Neutrophil (primary cell): ENCODE data around the gene EMP3.
"Not testable (repeated sequence)": the region's sequence is repeated elsewhere in the genome, so short reads cannot be mapped to it uniquely, and the experiment has no call there.

Source experiments
- H3K27ac ChIP-seq: fragments of 200-600 bp; sonication (generic); 2 replicates; pipeline ENCODE4 v1.5.1; 2016; ENCODE audit warnings: mild to moderate bottlenecking, moderate library complexity
- H3K27me3 ChIP-seq: fragments of 200-600 bp; sonication (generic); 2 replicates; pipeline ENCODE4 v1.6.0; 2016; ENCODE audit warnings: mild to moderate bottlenecking
- H3K36me3 ChIP-seq: fragments of 200-600 bp; sonication (generic); 2 replicates; pipeline ENCODE4 v1.5.1; 2017
- H3K4me1 ChIP-seq, 2 experiments: fragments of 200-600 bp in 1 of 2; sonication (generic) in 1 of 2; 1 replicate in 1 of 2; 2 replicates in 1 of 2; pipeline versions ENCODE4 v1.5.1 to v1.6.1; 2013 to 2016; ENCODE audit warnings: low read depth in 1 of 2, low read length in 1 of 2, mild to moderate bottlenecking in 1 of 2, moderate library complexity in 1 of 2; ENCODE audit not compliant: control insufficient read depth in 1 of 2, insufficient read depth in 1 of 2
- H3K4me3 ChIP-seq, 2 experiments: fragments of 200-600 bp in 1 of 2; sonication (generic) in 1 of 2; 1 replicate in 1 of 2; 2 replicates in 1 of 2; pipeline ENCODE4 v1.5.1; 2013 to 2016; ENCODE audit warnings: low read depth in 1 of 2, low read length in 1 of 2, mild to moderate bottlenecking in 1 of 2, moderate library complexity in 1 of 2
- H3K9me3 ChIP-seq: fragments of 200-600 bp; sonication (generic); 2 replicates; pipeline ENCODE4 v1.5.1; 2016
- CTCF ChIP-seq: fragments of 200-600 bp; sonication (generic); IDR thresholded peaks from 2 replicates; pipeline ENCODE4 v1.5.1; 2016; ENCODE audit warnings: antibody characterized with exemption

EMP3 gene

GRCh38 chr19:48367855-48368254 lies 42.5 kb downstream of the EMP3 start:
- no peak overlapping the region for H3K4me3 ChIP-seq

GRCh38 chr19:48368936-48369335 lies 43.6 kb downstream of the EMP3 start:
- Histone ChIP-seq H3K9me3 (no peaks in the 10 kb centered on the region), H3K4me3 (no peak overlapping the region), H3K27ac (no peak overlapping the region), H3K36me3 (no peaks in the 10 kb centered on the region), H3K4me1 (peaks cover 6 to 7% of the 10 kb centered on the region in 2 experiments), H3K27me3 (no peaks in the 10 kb centered on the region)
- no peak for TF ChIP-seq CTCF

More at GRCh38 chr19:48367855-48368254, 42.5 kb downstream of the EMP3 start:
- Histone ChIP-seq H3K4me1 (peaks cover 16 to 17% of the 10 kb centered on the region in 2 experiments), H3K27ac (no peak overlapping the region), H3K27me3 (no peaks in the 10 kb centered on the region), H3K9me3 (no peaks in the 10 kb centered on the region), H3K36me3 (no peaks in the 10 kb centered on the region)
- TF ChIP-seq CTCF, result no peak

- Histone ChIP-seq H3K4me1 (no peaks in the 10 kb centered on the region), H3K27me3 (no peaks in the 10 kb centered on the region), H3K36me3 (no peaks in the 10 kb centered on the region), H3K9me3 (no peaks in the 10 kb centered on the region), H3K27ac (no peak overlapping the region), H3K4me3 (no peak overlapping the region)
- TF ChIP-seq CTCF, result no peak
These were observed 45.6 kb downstream of the EMP3 start for GRCh38 chr19:48370955-48371354.

- Histone ChIP-seq H3K36me3 (no peaks in the 10 kb centered on the region), H3K27me3 (no peaks in the 10 kb centered on the region), H3K4me3 (no peak overlapping the region), H3K4me1 (no peaks in the 10 kb centered on the region), H3K27ac (no peak overlapping the region), H3K9me3 (no peaks in the 10 kb centered on the region)
- no peak for TF ChIP-seq CTCF
These were observed 46.0 kb downstream of the EMP3 start for GRCh38 chr19:48371367-48371766.

GRCh38 chr19:48371771-48372170 lies 46.4 kb downstream of the EMP3 start:
- not testable (repeated sequence) for H3K27ac ChIP-seq

GRCh38 chr19:48372904-48373303 lies 47.6 kb downstream of the EMP3 start:
- Histone ChIP-seq H3K9me3 (no peaks in the 10 kb centered on the region), H3K27ac (no peak overlapping the region), H3K4me1 (no peaks in the 10 kb centered on the region), H3K27me3 (no peaks in the 10 kb centered on the region), H3K4me3 (no peak overlapping the region), H3K36me3 (no peaks in the 10 kb centered on the region)
- no peak for TF ChIP-seq CTCF

More at GRCh38 chr19:48371771-48372170, 46.4 kb downstream of the EMP3 start:
- not testable (repeated sequence) for H3K36me3 ChIP-seq, H3K4me1 ChIP-seq, H3K27me3 ChIP-seq, H3K4me3 ChIP-seq, H3K9me3 ChIP-seq
